NB4 (cell line): Measurements from ENCODE around the gene TRDN.

Experiments used
- DNase-seq: peaks from one replicate; pipeline ENCODE4 v3.0.0; 2010; ENCODE audit warnings: low read depth
- H3K4me3 ChIP-seq: one replicate; pipeline ENCODE4 v1.5.1; 2011; ENCODE audit warnings: mild to moderate bottlenecking, low read depth, low read length, moderate library complexity
- MAX ChIP-seq: IDR thresholded peaks from 2 replicates; pipeline ENCODE4 v1.6.1; 2011; ENCODE audit warnings: low read depth, low read length
- MYC ChIP-seq: IDR thresholded peaks from 2 replicates; pipeline ENCODE4 v1.6.1; 2011; ENCODE audit warnings: low read depth, low read length
- POLR2A ChIP-seq: IDR thresholded peaks from 2 replicates; pipeline ENCODE4 v1.6.1; 2011; ENCODE audit warnings: mild to moderate bottlenecking; ENCODE audit not compliant: insufficient read length; ENCODE audit errors: extremely low read depth
- TF ChIP-seq, protein P1 (sequence below): IDR thresholded peaks from one replicate; pipeline ENCODE4 v1.5.1; 2012; ENCODE audit warnings: low read depth, low read length

Gene TRDN

DNA sequence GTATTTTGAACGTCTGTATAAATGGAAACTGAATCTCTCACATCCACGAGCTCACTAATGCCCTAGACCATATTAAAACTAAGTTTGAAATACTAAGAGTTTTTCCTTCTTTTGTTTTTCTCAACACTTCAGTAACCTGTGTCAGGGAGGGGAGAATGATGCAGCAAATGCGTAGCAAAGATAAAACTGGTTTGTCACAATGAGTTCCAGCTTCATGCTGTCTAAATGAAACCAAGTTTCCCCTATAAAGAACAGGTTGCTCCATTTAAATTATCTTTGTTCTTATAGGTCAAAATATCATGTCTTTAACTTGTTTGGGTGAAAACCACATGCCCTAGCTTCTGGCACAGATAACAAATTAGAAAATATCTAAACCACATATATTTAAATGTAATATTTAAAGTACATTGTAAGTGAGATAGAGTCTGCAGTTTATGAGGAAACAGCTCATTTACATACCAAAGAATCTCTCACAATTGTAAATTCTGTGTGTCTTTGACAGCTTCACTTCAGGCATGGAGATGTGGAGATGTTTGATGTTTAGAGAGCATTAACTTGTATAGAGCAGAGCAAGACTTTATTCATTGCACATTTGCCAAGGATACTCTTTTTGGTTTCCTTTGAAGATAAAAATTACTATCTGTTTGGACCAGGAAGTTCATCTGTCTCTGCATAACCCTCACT, 7.3 kb downstream of the TRDN start:
- no peak for DNase-seq
- H3K4me3 ChIP-seq: no peak overlapping the region
- no peak for TF ChIP-seq MAX
- no peak for TF ChIP-seq POLR2A
- TF ChIP-seq MYC: no peak
- TF ChIP-seq, protein P1, sequence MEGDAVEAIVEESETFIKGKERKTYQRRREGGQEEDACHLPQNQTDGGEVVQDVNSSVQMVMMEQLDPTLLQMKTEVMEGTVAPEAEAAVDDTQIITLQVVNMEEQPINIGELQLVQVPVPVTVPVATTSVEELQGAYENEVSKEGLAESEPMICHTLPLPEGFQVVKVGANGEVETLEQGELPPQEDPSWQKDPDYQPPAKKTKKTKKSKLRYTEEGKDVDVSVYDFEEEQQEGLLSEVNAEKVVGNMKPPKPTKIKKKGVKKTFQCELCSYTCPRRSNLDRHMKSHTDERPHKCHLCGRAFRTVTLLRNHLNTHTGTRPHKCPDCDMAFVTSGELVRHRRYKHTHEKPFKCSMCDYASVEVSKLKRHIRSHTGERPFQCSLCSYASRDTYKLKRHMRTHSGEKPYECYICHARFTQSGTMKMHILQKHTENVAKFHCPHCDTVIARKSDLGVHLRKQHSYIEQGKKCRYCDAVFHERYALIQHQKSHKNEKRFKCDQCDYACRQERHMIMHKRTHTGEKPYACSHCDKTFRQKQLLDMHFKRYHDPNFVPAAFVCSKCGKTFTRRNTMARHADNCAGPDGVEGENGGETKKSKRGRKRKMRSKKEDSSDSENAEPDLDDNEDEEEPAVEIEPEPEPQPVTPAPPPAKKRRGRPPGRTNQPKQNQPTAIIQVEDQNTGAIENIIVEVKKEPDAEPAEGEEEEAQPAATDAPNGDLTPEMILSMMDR: no peak

- no peak overlapping the region for H3K4me3 ChIP-seq
- no peak for TF ChIP-seq POLR2A
- TF ChIP-seq MAX: no peak
- TF ChIP-seq, protein P1: no peak
- no peak for TF ChIP-seq MYC
- no peak for DNase-seq
Measured at GRCh38 chr6:123625696-123626095, 11.1 kb downstream of the TRDN start.

DNA sequence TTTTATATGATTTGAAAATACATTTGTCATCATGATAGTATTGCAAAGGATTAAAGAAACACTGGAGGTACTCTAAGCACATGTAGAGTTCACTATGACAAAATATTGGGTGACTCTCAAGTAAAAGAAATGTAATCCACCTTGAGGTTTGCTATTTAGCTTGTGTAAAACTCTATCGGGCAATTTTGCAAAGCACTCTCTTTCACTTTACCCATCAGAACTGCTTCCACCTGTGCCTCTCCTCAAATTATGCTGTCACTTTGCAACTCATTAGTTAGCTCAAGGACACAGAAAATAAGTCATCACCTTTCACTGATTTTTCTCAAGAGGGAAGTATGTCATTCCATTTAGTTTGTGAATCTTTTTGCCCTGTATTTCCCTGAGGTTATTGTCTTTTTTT, 14.0 kb downstream of the TRDN start:
- no peak overlapping the region for H3K4me3 ChIP-seq
- TF ChIP-seq, protein P1: no peak
- no peak for TF ChIP-seq MAX
- TF ChIP-seq POLR2A: no peak
- no peak for TF ChIP-seq MYC
- DNase-seq: no peak

DNA sequence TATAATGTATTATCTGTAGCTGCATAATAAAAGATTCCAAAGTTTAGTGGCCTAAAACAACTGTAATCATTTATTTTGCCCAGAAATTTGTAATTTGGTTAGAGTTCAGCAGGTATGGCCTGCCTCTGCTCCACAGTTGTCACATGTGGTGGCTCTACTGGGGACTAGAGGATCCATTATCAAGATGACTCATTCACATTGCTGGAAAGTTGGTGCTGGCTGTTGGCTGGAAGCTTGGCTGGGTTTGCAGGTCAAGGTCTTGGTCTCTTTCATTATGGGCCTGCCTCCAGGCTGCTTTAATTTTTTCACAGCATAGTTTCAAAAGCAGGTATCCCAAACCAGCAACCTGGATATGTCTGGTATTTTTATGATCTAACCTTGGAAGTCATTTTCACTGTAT, 17.6 kb downstream of the TRDN start:
- TF ChIP-seq POLR2A: no peak
- TF ChIP-seq, protein P1: no peak
- no peak for TF ChIP-seq MAX
- TF ChIP-seq MYC: no peak
- DNase-seq: no peak

DNA sequence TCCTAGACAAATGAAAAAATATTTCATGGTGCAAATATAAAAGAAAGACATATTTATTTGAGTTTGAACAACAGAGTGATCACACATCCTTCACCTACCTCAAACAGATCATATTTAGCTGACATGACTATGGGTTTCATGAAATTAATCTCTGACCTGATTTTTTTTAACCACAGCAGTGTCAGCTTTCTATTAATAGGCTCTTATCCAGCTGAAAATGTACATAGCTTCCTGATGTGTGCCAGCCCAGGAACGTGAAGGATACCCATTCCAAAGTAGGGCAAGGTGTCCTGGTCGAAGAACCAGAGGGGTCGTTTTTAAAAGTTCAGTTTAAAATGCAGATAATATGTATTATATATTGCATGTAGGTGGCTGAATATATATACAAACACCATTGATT, 19.8 kb downstream of the TRDN start:
- no peak overlapping the region for H3K4me3 ChIP-seq
- TF ChIP-seq MYC: no peak
- TF ChIP-seq, protein P1: no peak
- no peak for DNase-seq

More for the DNA sequence above, 17.6 kb downstream of the TRDN start:
- H3K4me3 ChIP-seq: no peak overlapping the region

DNA sequence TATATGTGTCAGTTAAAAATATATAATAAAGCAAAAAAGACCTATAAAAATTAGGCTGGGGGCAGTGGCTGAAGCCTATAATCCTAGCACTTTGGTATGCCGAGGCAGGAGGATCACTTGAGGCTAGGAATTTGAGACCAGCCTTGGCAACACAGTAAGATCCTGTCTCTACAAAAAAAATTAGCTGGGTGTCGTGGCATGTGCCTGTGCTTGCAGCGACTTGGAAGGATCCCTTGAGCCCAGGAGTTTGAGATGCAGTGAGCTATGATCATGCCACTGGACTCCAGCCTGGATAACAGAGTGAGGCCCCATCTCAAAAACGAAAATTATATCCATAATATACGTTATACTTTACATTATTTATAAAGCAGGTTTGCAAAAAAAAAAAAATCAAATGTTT, 20.7 kb downstream of the TRDN start:
- TF ChIP-seq MAX (no peak), POLR2A (no peak), MYC (no peak)
- TF ChIP-seq, protein P1: no peak
- DNase-seq: no peak
- no peak overlapping the region for H3K4me3 ChIP-seq
